Gastrocnemius medialis (tissue), 4 donors: ENCODE measurements around the gene ARRB1. TPM values are rescaled to one million over a fixed set of nuclear protein-coding genes. Genes with fewer than 3 reads are reported as not detected.

ENCODE experiments used
- ATAC-seq, 2 donors: fragments of 150-250 bp; one replicate each; pipeline ENCODE4 v1.9.1; 2016
- DNase-seq, 2 donors: peaks; one replicate each; pipeline ENCODE4 v3.0.0-alpha.2; 2019
- H3K27ac ChIP-seq, 4 donors: fragments of 200-600 bp; sonication (generic); 1 replicate in 1 of 4; 2 replicates in 3 of 4; pipeline ENCODE4 v1.5.1; 2016 to 2018; ENCODE audit warnings: mild to moderate bottlenecking in 2 of 4, moderate library complexity in 1 of 4
- H3K27me3 ChIP-seq, 3 donors: fragments of 200-600 bp; sonication (generic) in 2 of 3; 1 replicate in 1 of 3; 2 replicates in 2 of 3; pipeline versions ENCODE4 v1.5.1 to v1.6.0; 2016 to 2019; ENCODE audit warnings: mild to moderate bottlenecking in 1 of 3, moderate library complexity in 1 of 3
- H3K36me3 ChIP-seq, 2 donors: fragments of 200-600 bp; sonication (generic) in 1 of 2; one replicate each; pipeline ENCODE4 v1.5.1; 2017 to 2018
- H3K4me1 ChIP-seq, 2 donors: fragments of 200-600 bp; sonication (generic) in 1 of 2; one replicate each; pipeline ENCODE4 v1.5.1; 2016 to 2017; ENCODE audit warnings: mild to moderate bottlenecking in 2 of 2
- H3K4me3 ChIP-seq, 4 donors: fragments of 200-600 bp; sonication (generic) in 3 of 4; 1 replicate in 1 of 4; 2 replicates in 3 of 4; pipeline ENCODE4 v1.5.1; 2016 to 2019; ENCODE audit warnings: mild to moderate bottlenecking in 2 of 4
- H3K9me3 ChIP-seq, 3 donors: fragments of 200-600 bp; sonication (generic) in 2 of 3; 1 replicate in 1 of 3; 2 replicates in 2 of 3; pipeline ENCODE4 v1.5.1; 2016 to 2019
- CTCF ChIP-seq, 5 experiments: fragments of 450-650 bp in 3 of 5; fragments of 200-600 bp in 2 of 5; sonication (generic) in 2 of 5; IDR thresholded peaks in 4 of 5; conservative IDR thresholded peaks in 1 of 5; 1 replicate in 4 of 5; 2 replicates in 1 of 5; pipeline ENCODE4 v1.5.1; 2016 to 2019; ENCODE audit warnings: antibody characterized with exemption in 5 of 5, mild to moderate bottlenecking in 3 of 5, moderate library complexity in 3 of 5
- POLR2A ChIP-seq, 2 donors: fragments of 450-650 bp; IDR thresholded peaks; one replicate each; pipeline ENCODE4 v1.6.1; 2017; ENCODE audit warnings: antibody characterized with exemption in 2 of 2, mild to moderate bottlenecking in 2 of 2, moderate library complexity in 2 of 2
- in situ Hi-C, 4 donors: fragments of 200-750 bp; cut with MboI; loops; one replicate each; pipeline versions ENCODE4 v1.15.0 to v1.8.0; 2017; ENCODE audit warnings: low sequenced_read_pairs in 4 of 4
- intact Hi-C: fragments of 100-400 bp; cut with DNase I; formaldehyde crosslinking; loops from one replicate; pipeline ENCODE4 v1.15.1; 2023; ENCODE audit warnings: low total_unique reads
- total RNA-seq, 4 donors: library from RNA; depleted of rRNA; stranded (reverse); fragments of >200 nt; gene quantifications; one replicate each; pipeline versions ENCODE4 v1.1.0 to v1.2.3, GENCODE V29; 2016

Gene ARRB1
- total RNA-seq, 4 donors from 2014 or later: 4.3 to 11.8 (median 5.4) TPM

GRCh38 chr11:75236062-75236461, 115.4 kb downstream of the ARRB1 start:
- intact Hi-C loops (no loop called here), in situ Hi-C loops (loop anchor here in 1 of 4 donors (25.0 kb wide), 1 partner anchor 299 kb away; the partner anchor contains the start of genes SPCS2 and XRRA1)
- DNase-seq (no peak), ATAC-seq (no peak)
- Histone ChIP-seq H3K36me3 (no peaks in the 10 kb centered on the region), H3K27me3 (peaks cover 11 to 18% (median 15%) of the 10 kb centered on the region in 3 donors), H3K9me3 (no peaks in the 10 kb centered on the region), H3K27ac (no peak overlapping the region), H3K4me3 (no peak overlapping the region), H3K4me1 (peaks cover 0 to 6% of the 10 kb centered on the region in 2 donors)
- TF ChIP-seq POLR2A (IDR thresholded peaks at IDR 0.05) (no peak), CTCF (IDR thresholded peaks at IDR 0.05 in 4 of 5, conservative IDR thresholded peaks at IDR 0.05 in 1 of 5) (no peak)

- H3K4me1 ChIP-seq: no peaks in the 10 kb centered on the region
- DNase-seq: no peak
- intact Hi-C loops (no loop called here), in situ Hi-C loops (loop anchor here in 1 of 4 donors (25.0 kb wide), 1 partner anchor 296 kb away; the partner anchor contains the start of genes SPCS2 and XRRA1)
- no peaks in the 10 kb centered on the region for H3K36me3 ChIP-seq
- no peaks in the 10 kb centered on the region for H3K27me3 ChIP-seq
- TF ChIP-seq CTCF (IDR thresholded peaks at IDR 0.05 in 4 of 5, conservative IDR thresholded peaks at IDR 0.05 in 1 of 5): no peak
- no peak for TF ChIP-seq POLR2A (IDR thresholded peaks at IDR 0.05)
- H3K9me3 ChIP-seq: no peaks in the 10 kb centered on the region
- H3K27ac ChIP-seq: no peak overlapping the region
- H3K4me3 ChIP-seq: no peak overlapping the region
- ATAC-seq: no peak
Measured at GRCh38 chr11:75233754-75234172, 117.7 kb downstream of the ARRB1 start.

- Histone ChIP-seq H3K9me3 (no peaks in the 10 kb centered on the region), H3K36me3 (no peaks in the 10 kb centered on the region), H3K27me3 (no peaks in the 10 kb centered on the region), H3K27ac (no peak overlapping the region), H3K4me3 (no peak overlapping the region), H3K4me1 (no peaks in the 10 kb centered on the region)
- ATAC-seq: no peak
- no peak for TF ChIP-seq POLR2A (IDR thresholded peaks at IDR 0.05)
- in situ Hi-C loops (loop anchor here in 1 of 4 donors (25.0 kb wide), 1 partner anchor 293 kb away; the partner anchor contains the start of genes SPCS2 and XRRA1), intact Hi-C loops (no loop called here)
- DNase-seq: no peak
Measured at GRCh38 chr11:75230621-75231020, 120.8 kb downstream of the ARRB1 start.

- H3K4me1 ChIP-seq: no peaks in the 10 kb centered on the region
- intact Hi-C loops: no loop called here
- no peaks in the 10 kb centered on the region for H3K36me3 ChIP-seq
- DNase-seq (no peak), ATAC-seq (no peak)
- H3K9me3 ChIP-seq: no peaks in the 10 kb centered on the region
- H3K27me3 ChIP-seq: no peaks in the 10 kb centered on the region
- TF ChIP-seq CTCF (IDR thresholded peaks at IDR 0.05 in 4 of 5, conservative IDR thresholded peaks at IDR 0.05 in 1 of 5) (no peak), POLR2A (IDR thresholded peaks at IDR 0.05) (no peak)
- in situ Hi-C loops: loop anchor here in 1 of 4 donors (25.0 kb wide), 1 partner anchor 292 kb away; the partner anchor contains the start of genes SPCS2 and XRRA1
- H3K4me3 ChIP-seq: no peak overlapping the region
- H3K27ac ChIP-seq: no peak overlapping the region
Measured at GRCh38 chr11:75229466-75229865, 122.0 kb downstream of the ARRB1 start.

GRCh38 chr11:75225794-75226193, 125.7 kb downstream of the ARRB1 start:
- in situ Hi-C loops (loop anchor here in 1 of 4 donors (25.0 kb wide), 1 partner anchor 288 kb away; the partner anchor contains the start of genes SPCS2 and XRRA1), intact Hi-C loops (no loop called here)
- no peaks in the 10 kb centered on the region for H3K4me1 ChIP-seq
- no peak overlapping the region for H3K4me3 ChIP-seq
- no peaks in the 10 kb centered on the region for H3K36me3 ChIP-seq
- no peak for DNase-seq
- TF ChIP-seq POLR2A (IDR thresholded peaks at IDR 0.05): no peak
- no peak for TF ChIP-seq CTCF (IDR thresholded peaks at IDR 0.05 in 4 of 5, conservative IDR thresholded peaks at IDR 0.05 in 1 of 5)
- H3K27ac ChIP-seq: no peak overlapping the region
- H3K27me3 ChIP-seq: no peaks in the 10 kb centered on the region
- H3K9me3 ChIP-seq: no peaks in the 10 kb centered on the region
- no peak for ATAC-seq
